Parathyroid adenoma (tissue), 2 donors: Measurements from ENCODE around the gene FAM131A.
A peak's percentile ranks its signal among the peaks of the same experiment; 100 is the strongest.

ENCODE experiments used
- H2AFZ ChIP-seq: fragments of 300-600 bp; sonication (generic); one replicate; pipeline ENCODE4 v1.7.0; 2017; ENCODE audit warnings: antibody characterized with exemption, mild to moderate bottlenecking
- H3K27ac ChIP-seq: fragments of 300-600 bp; sonication (generic); one replicate; pipeline ENCODE4 v1.7.0; 2017
- H3K27me3 ChIP-seq: fragments of 300-600 bp; sonication (generic); one replicate; pipeline ENCODE4 v1.7.0; 2017; ENCODE audit warnings: low read length; ENCODE audit not compliant: control insufficient read depth, insufficient read depth
- H3K36me3 ChIP-seq: fragments of 300-600 bp; sonication (generic); one replicate; pipeline ENCODE4 v1.7.0; 2017; ENCODE audit warnings: low read length; ENCODE audit not compliant: control insufficient read depth, insufficient read depth
- H3K4me1 ChIP-seq: fragments of 300-600 bp; sonication (generic); one replicate; pipeline ENCODE4 v1.7.0; 2017; ENCODE audit warnings: control low read depth
- H3K4me2 ChIP-seq: fragments of 300-600 bp; sonication (generic); one replicate; pipeline ENCODE4 v1.7.0; 2017; ENCODE audit warnings: low read length
- H3K4me3 ChIP-seq: fragments of 300-600 bp; sonication (generic); one replicate; pipeline ENCODE4 v1.7.0; 2017; ENCODE audit warnings: low read depth, low read length
- H3K79me2 ChIP-seq: fragments of 300-600 bp; sonication (generic); one replicate; pipeline ENCODE4 v1.7.0; 2017; ENCODE audit warnings: control low read depth
- H3K9ac ChIP-seq: fragments of 300-600 bp; sonication (generic); one replicate; pipeline ENCODE4 v1.7.0; 2017; ENCODE audit warnings: mild to moderate bottlenecking
- H3K9me3 ChIP-seq: fragments of 300-600 bp; sonication (generic); one replicate; pipeline ENCODE4 v1.7.0; 2017; ENCODE audit warnings: low read length; ENCODE audit not compliant: control insufficient read depth
- TF ChIP-seq, protein P1 (sequence below): fragments of 300-600 bp; sonication (generic); IDR thresholded peaks from one replicate; pipeline ENCODE4 v1.7.0; 2017; ENCODE audit warnings: antibody characterized with exemption, mild to moderate bottlenecking
- donor health status: primary hyperparathyroidism.

Gene FAM131A

GRCh38 chr3:184325715-184326369 lies 11.6 kb upstream of the FAM131A start:
- H3K4me3 ChIP-seq: no peak overlapping the region
- TF ChIP-seq, protein P1, sequence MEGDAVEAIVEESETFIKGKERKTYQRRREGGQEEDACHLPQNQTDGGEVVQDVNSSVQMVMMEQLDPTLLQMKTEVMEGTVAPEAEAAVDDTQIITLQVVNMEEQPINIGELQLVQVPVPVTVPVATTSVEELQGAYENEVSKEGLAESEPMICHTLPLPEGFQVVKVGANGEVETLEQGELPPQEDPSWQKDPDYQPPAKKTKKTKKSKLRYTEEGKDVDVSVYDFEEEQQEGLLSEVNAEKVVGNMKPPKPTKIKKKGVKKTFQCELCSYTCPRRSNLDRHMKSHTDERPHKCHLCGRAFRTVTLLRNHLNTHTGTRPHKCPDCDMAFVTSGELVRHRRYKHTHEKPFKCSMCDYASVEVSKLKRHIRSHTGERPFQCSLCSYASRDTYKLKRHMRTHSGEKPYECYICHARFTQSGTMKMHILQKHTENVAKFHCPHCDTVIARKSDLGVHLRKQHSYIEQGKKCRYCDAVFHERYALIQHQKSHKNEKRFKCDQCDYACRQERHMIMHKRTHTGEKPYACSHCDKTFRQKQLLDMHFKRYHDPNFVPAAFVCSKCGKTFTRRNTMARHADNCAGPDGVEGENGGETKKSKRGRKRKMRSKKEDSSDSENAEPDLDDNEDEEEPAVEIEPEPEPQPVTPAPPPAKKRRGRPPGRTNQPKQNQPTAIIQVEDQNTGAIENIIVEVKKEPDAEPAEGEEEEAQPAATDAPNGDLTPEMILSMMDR: no peak
- no peak overlapping the region for H3K4me2 ChIP-seq
- no peaks in the 10 kb centered on the region for H3K36me3 ChIP-seq
- no peaks in the 10 kb centered on the region for H3K9me3 ChIP-seq
- H2AFZ ChIP-seq: no peak overlapping the region
- H3K27me3 ChIP-seq: no peaks in the 10 kb centered on the region
- peaks cover 13% of the 10 kb centered on the region for H3K79me2 ChIP-seq
- peaks cover 25% of the 10 kb centered on the region for H3K4me1 ChIP-seq
- no peak overlapping the region for H3K27ac ChIP-seq
- no peak overlapping the region for H3K9ac ChIP-seq

GRCh38 chr3:184327171-184327570 lies 10.2 kb upstream of the FAM131A start:
- Histone ChIP-seq H3K36me3 (no peaks in the 10 kb centered on the region), H3K27ac (no peak overlapping the region)

GRCh38 chr3:184328516-184328915 lies 8.9 kb upstream of the FAM131A start:
- peaks cover 13% of the 10 kb centered on the region for H3K79me2 ChIP-seq
- H3K4me1 ChIP-seq: peaks cover 10% of the 10 kb centered on the region
- H3K9me3 ChIP-seq: no peaks in the 10 kb centered on the region
- no peak overlapping the region for H3K9ac ChIP-seq
- no peaks in the 10 kb centered on the region for H3K36me3 ChIP-seq
- TF ChIP-seq, protein P1: no peak
- H3K4me2 ChIP-seq: no peak overlapping the region
- H3K27ac ChIP-seq: no peak overlapping the region
- H2AFZ ChIP-seq: no peak overlapping the region
- H3K4me3 ChIP-seq: no peak overlapping the region
- H3K27me3 ChIP-seq: no peaks in the 10 kb centered on the region

More at GRCh38 chr3:184327171-184327570, 10.2 kb upstream of the FAM131A start:
- H2AFZ ChIP-seq: no peak overlapping the region
- no peaks in the 10 kb centered on the region for H3K9me3 ChIP-seq
- TF ChIP-seq, protein P1: no peak
- no peak overlapping the region for H3K4me2 ChIP-seq
- H3K4me1 ChIP-seq: peaks cover 19% of the 10 kb centered on the region
- H3K79me2 ChIP-seq: peaks cover 13% of the 10 kb centered on the region
- H3K9ac ChIP-seq: no peak overlapping the region
- H3K27me3 ChIP-seq: no peaks in the 10 kb centered on the region
- H3K4me3 ChIP-seq: no peak overlapping the region

- no peak overlapping the region for H3K4me2 ChIP-seq
- H3K9ac ChIP-seq: no peak overlapping the region
- TF ChIP-seq, protein P1: no peak
- H3K27ac ChIP-seq: peak overlapping the region; percentile 61
- H3K79me2 ChIP-seq: peaks cover 4% of the 10 kb centered on the region
- no peak overlapping the region for H3K4me3 ChIP-seq
- no peaks in the 10 kb centered on the region for H3K36me3 ChIP-seq
- no peak overlapping the region for H2AFZ ChIP-seq
- H3K4me1 ChIP-seq: peaks cover 17% of the 10 kb centered on the region
- H3K27me3 ChIP-seq: no peaks in the 10 kb centered on the region
- no peaks in the 10 kb centered on the region for H3K9me3 ChIP-seq
Observed at GRCh38 chr3:184332370-184333090, 4.9 kb upstream of the FAM131A start.
